H1 (cell line): Measurements from ENCODE around the gene OGFRL1. TPM values are rescaled to one million over a fixed set of nuclear protein-coding genes. Genes with fewer than 3 reads are reported as not detected.

Source experiments
- HDAC2 ChIP-seq, 2 experiments: fragments of 300-600 bp in 1 of 2; sonication (generic) in 1 of 2; IDR thresholded peaks; 2 replicates each; pipeline ENCODE4 v1.6.1; 2011 to 2012; ENCODE audit warnings: low read depth in 2 of 2, low read length in 2 of 2, mild to moderate bottlenecking in 2 of 2, moderate library complexity in 2 of 2, borderline replicate concordance in 1 of 2, inconsistent platforms in 1 of 2
- polyA plus RNA-seq, 7 experiments: library from polyadenylated mRNA; depleted of rRNA in 3 of 7; stranded (reverse) in 5 of 7; unstranded in 2 of 7; fragments of >200 nt in 5 of 7; fragments of 200-250 nt in 2 of 7; gene quantifications; 1 replicate in 5 of 7; 2 replicates in 1 of 7; 4 replicates in 1 of 7; pipeline versions ENCODE4 v1.2.1 to v1.2.3, GENCODE V29; 2011 to 2013; ENCODE audit warnings: missing spikeins in 2 of 7, mixed read lengths in 2 of 7
- total RNA-seq: library from RNA; stranded (reverse); fragmentation: NEBNext Ultra II Directional; extraction: Animal tissue kit (Norgen Biotek cat#: 25700); gene quantifications from 2 replicates; pipeline ENCODE4 v1.2.1, GENCODE V29; 2021

The OGFRL1 gene
- total and polyA plus RNA-seq, 2 of the 8 experiments (the other 6 are each of a cell fraction or from before 2014, with no cell fraction given) = 1.1 to 9.0 TPM

DNA sequence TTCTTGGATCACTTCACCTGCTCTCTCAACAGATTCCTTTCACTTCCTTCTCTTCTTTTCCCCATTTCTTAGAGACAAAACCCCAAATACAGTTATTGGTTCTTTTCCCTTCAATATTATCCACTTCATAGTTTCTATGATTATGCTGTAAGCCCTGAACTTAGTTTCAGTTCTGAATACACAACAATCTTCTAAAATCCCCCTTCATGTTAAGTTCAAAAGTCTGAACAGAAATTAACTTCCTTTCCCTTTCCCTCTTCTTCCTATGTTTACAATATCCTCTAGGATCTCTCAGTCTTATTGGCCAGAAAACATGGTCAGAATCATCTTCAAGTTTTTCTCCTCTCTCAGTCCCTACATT is 57.7 kb downstream of the OGFRL1 start (continued):
- no peak for TF ChIP-seq HDAC2 (IDR thresholded peaks at IDR 0.05; ENCODE audit: borderline replicate concordance in 1 of 2, low read depth in 2 of 2, low read length in 2 of 2)
